Endodermal cell (in vitro differentiated cells): ENCODE results near the gene TMEM120B. TPM values are rescaled to one million over a fixed set of nuclear protein-coding genes. Genes with fewer than 3 reads are reported as not detected.
"Not testable (repeated sequence)": the region's sequence is repeated elsewhere in the genome, so short reads cannot be mapped to it uniquely, and the experiment has no call there.

ENCODE experiments used
- DNase-seq: peaks from one replicate; pipeline ENCODE4 v3.0.0-alpha.2; 2017
- H3K27ac ChIP-seq: 2 replicates; pipeline ENCODE4 v1.5.1; 2013; ENCODE audit warnings: mild to moderate bottlenecking, low read depth, low read length, moderate library complexity
- H3K27me3 ChIP-seq: 2 replicates; pipeline ENCODE4 v1.6.1; 2013; ENCODE audit warnings: mild to moderate bottlenecking, low read length, moderate library complexity; ENCODE audit not compliant: insufficient read depth, control insufficient read depth, poor library complexity, severe bottlenecking
- H3K36me3 ChIP-seq: 2 replicates; pipeline ENCODE4 v1.7.0; 2013; ENCODE audit warnings: mild to moderate bottlenecking, low read length, moderate library complexity; ENCODE audit not compliant: control insufficient read depth, insufficient read depth
- H3K4me1 ChIP-seq: one replicate; pipeline ENCODE4 v1.7.0; 2013; ENCODE audit warnings: low read length; ENCODE audit not compliant: control insufficient read depth, insufficient read depth
- H3K4me3 ChIP-seq: 2 replicates; pipeline ENCODE4 v1.5.1; 2013; ENCODE audit warnings: mild to moderate bottlenecking, low read length, moderate library complexity
- H3K9ac ChIP-seq: 2 replicates; pipeline ENCODE4 v1.6.1; 2013; ENCODE audit warnings: mild to moderate bottlenecking, low read length, moderate library complexity; ENCODE audit not compliant: poor library complexity, severe bottlenecking; ENCODE audit errors: extremely low read depth
- H3K9me3 ChIP-seq: 2 replicates; pipeline ENCODE4 v1.6.1; 2013; ENCODE audit warnings: mild to moderate bottlenecking, low read length, moderate library complexity; ENCODE audit not compliant: control insufficient read depth
- H3K27ac Mint-ChIP-seq: 2 replicates; pipeline ENCODE4 v1.8.0; 2020; ENCODE audit warnings: mixed read lengths
- H3K27me3 Mint-ChIP-seq: 2 replicates; pipeline ENCODE4 v1.8.0; 2021; ENCODE audit warnings: mild to moderate bottlenecking, mixed read lengths; ENCODE audit not compliant: insufficient read depth
- H3K36me3 Mint-ChIP-seq: 2 replicates; pipeline ENCODE4 v1.8.0; 2020; ENCODE audit warnings: low read depth, mixed read lengths
- H3K4me1 Mint-ChIP-seq: 2 replicates; pipeline ENCODE4 v1.8.0; 2020; ENCODE audit warnings: mixed read lengths
- H3K4me3 Mint-ChIP-seq: 2 replicates; pipeline ENCODE4 v1.8.0; 2020; ENCODE audit warnings: mild to moderate bottlenecking, moderate library complexity, mixed read lengths
- H3K9me3 Mint-ChIP-seq: 2 replicates; pipeline ENCODE4 v1.8.0; 2020; ENCODE audit warnings: mild to moderate bottlenecking, mixed read lengths
- WGBS, 2 experiments: methylation state at CpG; one replicate each; pipeline versions ENCODE4 v1.1.5 to v1.1.7; 2013; ENCODE audit warnings: missing lambda C conversion rate in 2 of 2, mixed read lengths in 1 of 2; ENCODE audit not compliant: insufficient coverage in 1 of 2, insufficient read length in 1 of 2; 5-methylcytosine and 5-hydroxymethylcytosine counted together
- total RNA-seq, 2 donors: library from RNA; stranded (reverse); fragmentation: NEBNext Ultra II Directional in 1 of 2; extraction: Animal tissue kit (Norgen Biotek cat#: 25700) in 1 of 2; gene quantifications; 2 replicates in 1 of 2; 3 replicates in 1 of 2; pipeline ENCODE4 v1.2.1, GENCODE V29; 2021
- TF ChIP-seq, protein P1 (sequence below): fragments of 200-600 bp; sonication (generic); conservative IDR thresholded peaks from 2 replicates; pipeline ENCODE4 v1.5.0; 2021; ENCODE audit warnings: antibody characterized with exemption, mild to moderate bottlenecking

TMEM120B gene
- total RNA-seq, 2 donors from 2014 or later, result 21.8 to 25.3 TPM

DNA sequence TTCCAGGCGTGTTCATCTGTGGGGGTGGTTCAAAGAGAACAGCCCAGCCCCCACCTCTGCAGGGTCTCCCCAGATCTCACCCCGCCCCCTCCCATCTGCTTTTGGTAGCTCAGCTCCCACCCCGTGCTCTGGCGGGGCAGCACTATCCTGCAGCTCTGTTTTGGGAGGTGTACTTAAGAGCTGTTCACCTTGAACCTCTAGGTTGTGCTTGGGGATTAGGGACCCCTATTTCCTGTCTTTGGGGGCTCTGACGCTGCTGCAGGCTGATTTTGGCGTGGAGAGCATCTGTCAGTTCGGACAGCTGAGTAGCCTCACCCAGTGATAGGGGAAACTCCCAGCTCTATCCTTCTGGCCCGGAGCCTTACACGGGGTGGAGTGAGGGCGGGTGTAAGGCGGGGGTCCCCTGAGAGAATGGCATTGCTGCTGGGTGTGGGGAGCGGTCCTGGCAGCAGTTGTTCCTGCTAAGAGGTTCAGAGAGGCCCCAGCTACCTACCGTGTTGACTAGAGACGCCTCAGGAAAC is 765 bp downstream of the TMEM120B start:
- Mint-ChIP-seq H3K4me1 (peaks cover 17% of the 10 kb centered on the region), H3K4me3 (peak overlapping the region; percentile 81), H3K27me3 (peaks cover 5% of the 10 kb centered on the region), H3K36me3 (peaks cover 11% of the 10 kb centered on the region), H3K9me3 (peaks cover 16% of the 10 kb centered on the region), H3K27ac (peak overlapping the region; percentile 66)
- Histone ChIP-seq H3K9me3 (no peaks in the 10 kb centered on the region), H3K9ac (peak overlapping the region; percentile 90), H3K27ac (no peak overlapping the region), H3K36me3 (peaks cover 6% of the 10 kb centered on the region), H3K4me1 (no peaks in the 10 kb centered on the region), H3K27me3 (no peaks in the 10 kb centered on the region), H3K4me3 (peak overlapping the region; percentile 91)
- 24% methylated on average over 7 to 14 of the region's 14 CpGs for WGBS, 2 experiments
- no peak for DNase-seq
- TF ChIP-seq, protein P1, sequence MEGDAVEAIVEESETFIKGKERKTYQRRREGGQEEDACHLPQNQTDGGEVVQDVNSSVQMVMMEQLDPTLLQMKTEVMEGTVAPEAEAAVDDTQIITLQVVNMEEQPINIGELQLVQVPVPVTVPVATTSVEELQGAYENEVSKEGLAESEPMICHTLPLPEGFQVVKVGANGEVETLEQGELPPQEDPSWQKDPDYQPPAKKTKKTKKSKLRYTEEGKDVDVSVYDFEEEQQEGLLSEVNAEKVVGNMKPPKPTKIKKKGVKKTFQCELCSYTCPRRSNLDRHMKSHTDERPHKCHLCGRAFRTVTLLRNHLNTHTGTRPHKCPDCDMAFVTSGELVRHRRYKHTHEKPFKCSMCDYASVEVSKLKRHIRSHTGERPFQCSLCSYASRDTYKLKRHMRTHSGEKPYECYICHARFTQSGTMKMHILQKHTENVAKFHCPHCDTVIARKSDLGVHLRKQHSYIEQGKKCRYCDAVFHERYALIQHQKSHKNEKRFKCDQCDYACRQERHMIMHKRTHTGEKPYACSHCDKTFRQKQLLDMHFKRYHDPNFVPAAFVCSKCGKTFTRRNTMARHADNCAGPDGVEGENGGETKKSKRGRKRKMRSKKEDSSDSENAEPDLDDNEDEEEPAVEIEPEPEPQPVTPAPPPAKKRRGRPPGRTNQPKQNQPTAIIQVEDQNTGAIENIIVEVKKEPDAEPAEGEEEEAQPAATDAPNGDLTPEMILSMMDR, result no peak

DNA sequence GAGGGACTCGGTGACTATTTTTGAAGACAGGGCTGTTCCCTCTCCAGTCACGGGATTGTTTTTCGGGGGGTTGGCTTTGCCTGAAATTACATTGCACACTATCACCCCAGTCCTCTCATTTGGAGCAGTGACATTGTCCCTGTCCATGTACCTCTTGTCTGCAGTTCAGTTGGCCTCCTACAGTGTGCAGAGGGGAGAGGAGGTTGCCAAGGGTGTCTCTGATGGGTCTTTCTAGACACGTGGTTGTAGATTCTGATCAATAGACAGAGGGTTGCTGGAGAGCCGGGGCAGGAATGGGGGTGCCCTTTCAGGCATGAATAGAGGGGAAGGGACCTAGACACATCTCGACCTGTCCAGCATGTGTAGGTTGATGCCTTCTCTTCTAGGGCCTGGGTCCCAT is 1.2 kb downstream of the TMEM120B start:
- Mint-ChIP-seq H3K27me3 (peaks cover 5% of the 10 kb centered on the region), H3K36me3 (peaks cover 13% of the 10 kb centered on the region), H3K9me3 (peaks cover 16% of the 10 kb centered on the region), H3K4me3 (peak overlapping the region; percentile 81), H3K27ac (peak overlapping the region; percentile 61), H3K4me1 (peaks cover 17% of the 10 kb centered on the region)
- 65 to 86% methylated on average over 3 to 6 of the region's 6 CpGs for WGBS, 2 experiments
- Histone ChIP-seq H3K4me3 (peak overlapping the region; percentile 91), H3K4me1 (no peaks in the 10 kb centered on the region), H3K9ac (peak overlapping the region; percentile 90), H3K36me3 (peaks cover 10% of the 10 kb centered on the region), H3K27me3 (no peaks in the 10 kb centered on the region), H3K27ac (no peak overlapping the region), H3K9me3 (no peaks in the 10 kb centered on the region)
- no peak for DNase-seq
- TF ChIP-seq, protein P1, result no peak

DNA sequence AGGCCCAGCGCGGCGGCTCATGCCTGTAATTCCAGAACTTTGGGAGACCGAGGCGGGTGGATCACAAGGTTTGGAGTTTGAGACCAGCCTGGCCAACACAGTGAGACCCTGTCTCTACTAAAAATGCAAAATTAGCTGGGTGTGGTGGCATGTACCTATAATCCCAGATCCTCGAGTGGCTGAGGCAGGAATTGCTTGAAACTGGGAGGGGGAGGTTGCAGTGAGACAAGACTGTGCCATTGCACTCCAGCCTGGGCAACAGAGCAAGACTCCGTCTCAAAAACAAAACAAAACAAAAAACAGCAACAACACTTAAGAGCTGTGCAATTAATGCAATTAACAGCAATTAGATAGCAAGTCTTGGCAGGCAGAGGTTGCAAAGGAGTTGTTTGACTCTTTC is 2.5 kb downstream of the TMEM120B start:
- not testable (repeated sequence) for H3K27ac ChIP-seq, H3K27me3 ChIP-seq, H3K27ac Mint-ChIP-seq, H3K27me3 Mint-ChIP-seq, H3K4me1 ChIP-seq, H3K4me3 ChIP-seq, H3K9me3 ChIP-seq, H3K4me3 Mint-ChIP-seq, H3K9ac ChIP-seq, DNase-seq
- H3K9me3 Mint-ChIP-seq, result peaks cover 13% of the 10 kb centered on the region
- H3K36me3 Mint-ChIP-seq, result peaks cover 16% of the 10 kb centered on the region
- H3K36me3 ChIP-seq, result peaks cover 17% of the 10 kb centered on the region
- H3K4me1 Mint-ChIP-seq, result peaks cover 17% of the 10 kb centered on the region
- 92 to 96% methylated on average over 5 to 7 of the region's 7 CpGs for WGBS, 2 experiments
